ENCODE results near the gene RAB26.

Gene RAB26

GRCh38 chr16:2163211-2163881 is 14.9 kb downstream of the RAB26 start:
- DNase-seq, result no peak

- DNase-seq, result no peak
Observed at GRCh38 chr16:2165861-2166260, 17.4 kb downstream of the RAB26 start.

- DNase-seq, result no peak
Observed at GRCh38 chr16:2166263-2167067, 18.0 kb downstream of the RAB26 start.

GRCh38 chr16:2167068-2167638 is 18.7 kb downstream of the RAB26 start:
- no peak for DNase-seq

GRCh38 chr16:2170080-2170479 is 21.7 kb downstream of the RAB26 start:
- DNase-seq, result no peak

- no peak for DNase-seq
Observed at GRCh38 chr16:2170587-2171435, 22.4 kb downstream of the RAB26 start.

- DNase-seq, result no peak
Observed at GRCh38 chr16:2171601-2172178, 23.3 kb downstream of the RAB26 start.

- no peak for DNase-seq
Observed at GRCh38 chr16:2172688-2173335, 24.4 kb downstream of the RAB26 start.

- DNase-seq, result no peak
Observed at GRCh38 chr16:2173366-2173765, 24.9 kb downstream of the RAB26 start.

- DNase-seq, result no peak
Observed at GRCh38 chr16:2173916-2174315, 25.5 kb downstream of the RAB26 start.

- DNase-seq, result no peak
Observed at GRCh38 chr16:2174396-2175131, 26.1 kb downstream of the RAB26 start.

- no peak for DNase-seq
Observed at GRCh38 chr16:2175454-2175853, 27.0 kb downstream of the RAB26 start.

- no peak for DNase-seq
Observed at GRCh38 chr16:2176047-2176446, 27.6 kb downstream of the RAB26 start.

GRCh38 chr16:2177101-2177500 is 28.7 kb downstream of the RAB26 start:
- DNase-seq, result no peak

- DNase-seq, result no peak
Observed at GRCh38 chr16:2177561-2177960, 29.1 kb downstream of the RAB26 start.

- DNase-seq, result peak; percentile 15
Observed at GRCh38 chr16:2178321-2179106, 30.1 kb downstream of the RAB26 start.

- DNase-seq, result no peak
Observed at GRCh38 chr16:2179107-2179501, 30.7 kb downstream of the RAB26 start.

GRCh38 chr16:2179576-2179975 is 31.2 kb downstream of the RAB26 start:
- no peak for DNase-seq

- no peak for DNase-seq
Observed at GRCh38 chr16:2180461-2180860, 32.0 kb downstream of the RAB26 start.
